Stimulated activated CD8-positive, alpha-beta memory T cell treated with anti-CD3 and anti-CD28 coated beads, Interleukin-12 subunit alpha, Interleukin-12 subunit beta, amount 100 ng/mL, for 1 hour (primary cell): ENCODE results near the gene LRP1B.
"Not testable (repeated sequence)": the region's sequence is repeated elsewhere in the genome, so short reads cannot be mapped to it uniquely, and the experiment has no call there.

Experiments used
- DNase-seq: peaks from one replicate; pipeline ENCODE4 v3.0.0-alpha.2; 2020; ENCODE audit warnings: low read depth

LRP1B gene

DNA sequence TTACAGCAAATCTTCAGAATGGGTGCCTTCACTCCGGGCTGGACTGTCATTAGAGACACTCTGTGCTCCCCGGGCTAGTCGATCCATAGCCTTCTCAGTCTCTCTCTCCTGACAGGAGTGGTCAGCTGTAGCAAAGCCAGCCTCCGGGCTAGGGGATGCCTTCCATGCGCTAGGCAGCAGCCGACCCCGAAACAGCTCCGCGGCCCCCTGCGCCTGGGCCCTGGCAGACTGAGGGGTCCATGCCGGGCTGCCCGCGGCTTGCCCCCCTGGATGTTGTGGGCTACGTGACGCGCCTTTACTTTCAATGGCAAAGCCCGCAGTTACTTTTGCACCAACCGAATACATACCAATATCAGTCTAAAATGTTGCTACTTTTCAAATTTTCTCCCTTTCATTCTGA is 1447.2 kb downstream of the LRP1B start:
- DNase-seq, result no peak

DNA sequence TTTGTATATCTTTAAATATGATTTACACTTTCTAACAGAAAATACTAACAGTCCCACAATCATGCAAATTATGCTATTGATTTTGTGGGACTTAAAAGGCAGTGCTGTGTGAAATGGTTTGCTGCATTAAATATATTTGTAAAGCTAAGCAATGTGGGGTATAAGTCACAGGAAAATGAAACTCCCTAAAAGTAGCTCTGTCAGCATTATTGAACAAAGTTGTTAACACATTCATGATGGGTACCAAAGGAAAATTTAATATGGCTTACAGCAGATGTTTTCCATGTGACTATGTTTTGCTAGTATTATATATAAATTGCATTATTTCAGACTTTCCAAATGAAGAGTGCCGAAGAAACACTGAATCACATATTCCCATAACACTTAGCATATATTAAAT is 1450.0 kb downstream of the LRP1B start:
- DNase-seq, result no peak

DNA sequence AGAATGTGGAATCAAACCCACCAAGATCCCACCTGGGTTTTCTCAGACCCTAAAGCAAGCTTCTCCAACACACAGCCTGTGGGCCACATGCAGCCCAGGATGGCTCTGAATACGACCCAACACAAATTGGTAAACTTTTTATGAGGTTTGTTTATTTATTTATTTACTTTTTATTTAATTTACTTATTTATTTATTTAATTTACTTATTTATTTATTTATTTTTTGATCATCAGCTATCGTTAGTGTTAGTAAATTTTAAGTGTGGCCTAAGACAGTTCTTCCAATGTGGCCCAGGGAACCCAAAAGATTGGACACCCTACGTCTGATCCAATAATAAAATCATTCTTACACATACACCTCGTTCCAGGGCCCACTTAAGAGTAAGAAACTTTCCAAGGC is 1451.1 kb downstream of the LRP1B start:
- no peak for DNase-seq

DNA sequence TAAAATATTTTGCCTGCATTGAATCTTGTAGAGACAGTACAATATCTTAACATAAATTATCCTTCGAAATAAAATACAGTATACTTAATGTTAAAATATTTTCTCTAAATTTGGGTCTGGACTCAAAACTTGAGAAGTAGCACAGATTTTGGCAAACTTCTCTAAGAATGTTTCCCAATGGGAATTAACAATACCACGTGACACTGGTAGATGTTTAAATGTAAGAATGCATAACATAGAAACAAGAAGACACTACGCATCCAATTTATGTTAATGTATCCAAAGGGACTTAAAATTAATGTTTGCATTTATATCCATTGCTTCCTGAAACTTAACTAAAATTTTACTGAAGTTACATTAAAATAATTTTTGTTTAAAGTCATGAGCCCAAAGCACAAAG is 1460.9 kb downstream of the LRP1B start:
- no peak for DNase-seq

DNA sequence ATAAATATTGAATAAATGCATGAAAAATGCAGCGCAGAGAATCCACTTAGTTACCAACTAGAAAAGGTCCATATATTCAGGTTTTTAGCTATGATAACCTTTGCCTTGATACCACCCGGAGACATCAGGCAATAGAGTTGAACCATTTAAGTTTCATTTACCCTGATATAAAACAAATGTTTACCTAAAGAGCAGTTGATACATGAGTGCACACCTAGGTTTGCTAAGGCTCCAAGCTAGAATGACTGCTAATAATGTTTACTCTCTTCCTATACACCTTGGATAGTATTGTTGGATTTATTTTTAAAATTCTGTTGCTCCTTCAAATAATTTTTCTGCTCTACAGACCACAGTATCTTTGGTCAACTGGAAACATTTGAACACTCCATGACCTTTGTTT is 1463.6 kb downstream of the LRP1B start:
- no peak for DNase-seq

DNA sequence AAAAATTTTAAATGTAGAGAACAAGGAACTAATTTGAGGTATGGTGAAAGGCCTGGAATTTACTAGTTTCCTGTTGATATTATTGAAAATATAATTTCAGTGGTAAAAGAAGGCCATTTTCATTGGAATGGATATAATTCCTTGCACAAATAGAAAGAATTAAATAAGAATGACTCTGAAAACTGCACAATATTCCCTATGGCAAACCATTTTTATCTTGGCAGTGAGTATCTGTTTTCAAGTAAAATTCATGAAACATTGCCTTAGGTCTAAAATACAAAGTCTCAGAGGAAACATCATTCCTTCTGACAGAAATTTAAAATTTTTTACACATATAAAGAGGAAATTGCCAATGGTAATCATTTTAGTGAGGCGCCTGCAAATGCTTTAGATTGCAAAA is 1468.3 kb downstream of the LRP1B start:
- no peak for DNase-seq

DNA sequence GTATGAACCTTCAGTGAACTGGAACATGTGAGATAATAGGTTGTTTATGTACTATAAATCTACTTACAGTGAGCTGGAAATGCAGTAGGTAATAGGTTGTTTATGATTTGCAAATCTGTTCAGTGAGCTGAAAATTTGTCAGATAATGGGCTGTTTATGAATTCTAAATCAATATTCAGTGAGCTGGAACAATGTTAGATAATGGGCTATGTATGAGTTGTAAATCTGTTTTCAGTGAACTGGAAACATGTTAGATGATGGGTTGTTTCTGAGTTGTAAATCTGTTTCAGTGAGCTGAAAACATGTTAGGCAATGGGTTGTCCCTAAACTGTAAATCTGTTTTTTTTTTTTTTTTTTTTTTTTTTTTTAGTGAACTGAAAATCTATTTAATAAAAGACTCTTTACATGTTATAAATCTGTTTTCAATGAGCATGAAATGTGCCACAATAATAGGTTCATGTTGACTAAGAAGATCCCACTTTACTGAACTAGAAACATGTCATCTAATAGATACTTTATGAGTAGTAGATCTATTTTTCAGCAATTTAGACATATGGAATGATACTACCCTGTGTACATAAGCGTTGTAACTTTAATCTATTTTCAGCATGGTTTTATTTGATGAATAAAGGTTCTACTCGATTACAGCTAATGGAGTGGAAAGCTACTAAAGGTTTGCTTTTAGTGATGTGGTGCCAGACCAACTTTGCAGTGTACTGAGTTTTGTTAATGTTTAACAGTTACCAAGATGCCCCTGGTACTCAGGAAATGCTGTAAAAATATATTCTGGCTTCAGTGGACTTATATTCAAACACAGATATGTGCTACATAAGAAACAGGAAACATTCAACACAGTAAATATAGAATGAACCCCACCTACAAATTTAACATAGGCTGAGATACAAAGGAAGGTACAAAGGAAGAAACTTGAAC is 1471.8 kb downstream of the LRP1B start:
- DNase-seq, result no peak

DNA sequence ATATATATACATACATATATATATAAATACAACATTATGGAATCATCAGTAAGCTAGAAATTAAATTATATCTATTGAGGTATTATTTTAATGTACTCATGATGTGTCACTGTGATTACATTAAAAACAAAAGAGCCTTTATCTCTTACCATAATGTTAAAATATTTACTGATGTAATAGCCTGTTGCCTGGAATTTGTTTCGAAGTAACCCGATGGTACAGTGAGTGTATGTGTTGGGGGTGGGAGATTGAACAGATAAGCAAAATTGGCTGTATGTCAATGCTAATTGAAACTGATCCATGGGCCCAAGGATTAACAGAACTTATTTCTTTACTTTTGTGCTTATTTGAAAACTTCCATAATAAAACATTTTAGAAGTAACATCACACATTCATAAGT is 1473.2 kb downstream of the LRP1B start:
- no peak for DNase-seq

DNA sequence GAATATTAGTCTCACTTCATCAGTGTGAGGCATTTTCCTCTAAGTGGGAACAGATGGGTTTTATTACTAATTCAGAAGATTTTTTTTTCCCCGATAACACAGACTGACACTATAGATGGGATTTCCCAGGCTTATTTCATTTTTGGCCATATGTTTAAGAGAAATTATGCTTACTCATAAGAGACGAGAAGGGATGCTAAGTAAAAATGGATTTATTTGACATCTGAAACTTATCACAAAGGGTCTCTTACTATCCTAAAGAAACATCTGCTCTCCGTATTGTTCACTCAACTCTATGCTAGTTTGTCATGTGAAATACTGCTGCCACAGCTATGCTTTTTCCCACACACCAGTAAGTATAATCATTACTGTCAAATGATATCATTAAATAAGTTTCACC is 1476.3 kb downstream of the LRP1B start:
- no peak for DNase-seq

DNA sequence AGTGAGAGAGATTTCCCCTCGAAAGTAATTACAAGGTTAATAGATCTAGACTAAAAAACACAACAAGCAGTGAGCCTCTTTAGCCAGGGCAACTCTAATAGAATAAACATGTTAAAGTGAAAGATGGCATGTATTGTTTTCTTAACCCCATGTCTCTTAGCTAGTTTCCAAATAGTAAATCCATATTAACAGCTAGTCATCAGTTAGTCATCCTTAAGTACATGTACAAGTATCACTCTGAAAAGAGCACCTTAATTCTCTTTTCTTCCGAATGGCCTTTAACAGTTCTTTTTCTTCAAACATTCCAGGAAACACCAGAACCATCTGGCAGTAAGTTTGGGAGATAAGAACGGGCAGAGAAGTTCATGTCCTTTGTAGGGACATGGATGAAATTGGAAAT is 1480.0 kb downstream of the LRP1B start:
- no peak for DNase-seq

DNA sequence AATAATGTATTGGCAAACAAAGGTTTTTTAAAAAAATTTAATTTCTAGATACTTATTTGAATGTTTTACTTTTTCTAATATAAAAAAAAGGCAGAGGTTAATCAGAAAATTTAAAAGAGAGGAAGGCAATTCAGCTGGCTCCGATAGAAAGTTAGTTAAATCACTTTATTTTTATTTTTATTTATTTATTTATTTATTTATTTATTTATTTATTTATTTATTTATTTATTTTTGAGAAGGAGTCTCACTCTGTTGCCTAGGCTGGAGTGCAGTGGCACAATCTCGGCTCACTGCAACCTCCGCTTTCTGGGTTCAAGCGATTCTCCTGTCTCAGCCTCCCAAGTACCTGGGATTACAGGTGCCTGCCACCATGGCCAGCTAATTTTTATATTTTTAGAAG is 1480.7 kb downstream of the LRP1B start:
- not testable (repeated sequence) for DNase-seq

DNA sequence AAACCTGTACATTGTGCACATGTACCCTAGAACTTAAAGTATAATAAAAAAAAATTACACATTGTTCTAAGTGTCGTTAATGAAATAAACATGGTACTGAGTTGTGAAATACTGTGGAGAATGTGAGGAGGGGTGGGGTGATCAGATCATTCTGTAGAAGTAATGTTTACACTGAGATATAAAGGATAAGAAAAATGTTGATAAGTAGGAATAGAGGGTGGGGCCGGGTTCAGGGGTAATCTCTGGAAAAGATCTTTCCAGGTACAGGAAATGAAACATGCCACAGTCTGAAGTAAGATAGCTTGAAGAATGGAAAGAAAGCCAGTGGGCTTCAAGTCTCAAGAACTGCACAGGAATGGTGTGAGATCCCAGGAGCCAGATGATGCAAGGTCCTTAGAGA is 1482.4 kb downstream of the LRP1B start:
- no peak for DNase-seq

DNA sequence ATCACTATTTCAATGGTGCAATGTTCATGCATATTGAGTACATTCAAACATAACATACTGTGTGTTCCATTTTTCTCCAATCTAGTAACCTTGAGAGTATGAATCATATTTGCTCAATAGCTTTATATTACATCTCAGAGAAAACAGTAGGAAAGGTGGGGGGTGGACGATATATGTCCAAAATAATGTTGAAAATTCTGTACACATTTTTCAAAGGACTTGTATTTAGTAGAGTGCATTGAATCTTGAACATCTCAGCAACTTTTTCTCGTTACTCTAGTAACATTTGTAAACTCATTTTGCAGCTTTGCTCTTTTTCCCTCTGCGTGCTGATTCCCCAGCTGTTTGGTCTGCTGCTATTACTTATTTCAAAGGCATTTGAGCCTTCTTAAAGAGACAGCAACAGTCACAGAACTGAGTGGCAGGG is 1487.0 kb downstream of the LRP1B start:
- no peak for DNase-seq

DNA sequence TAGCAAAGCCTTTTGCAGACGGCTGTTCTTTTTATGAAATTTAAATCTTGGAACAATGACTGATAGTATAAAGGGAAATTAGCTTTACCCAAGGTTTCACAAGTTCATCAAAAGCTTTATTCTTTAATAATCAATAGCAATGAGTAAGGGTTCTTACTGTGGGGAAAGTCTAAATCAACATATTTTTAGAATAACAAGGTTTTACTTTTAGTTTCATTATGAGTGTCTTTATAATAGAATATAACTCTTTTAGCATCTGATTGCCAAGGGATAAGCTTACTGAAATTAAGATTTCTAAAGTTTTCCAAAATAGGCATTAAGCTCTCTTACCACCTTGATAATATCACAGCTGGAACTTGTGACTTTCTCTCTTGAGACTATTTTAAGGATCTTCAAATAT is 1489.7 kb downstream of the LRP1B start:
- no peak for DNase-seq

DNA sequence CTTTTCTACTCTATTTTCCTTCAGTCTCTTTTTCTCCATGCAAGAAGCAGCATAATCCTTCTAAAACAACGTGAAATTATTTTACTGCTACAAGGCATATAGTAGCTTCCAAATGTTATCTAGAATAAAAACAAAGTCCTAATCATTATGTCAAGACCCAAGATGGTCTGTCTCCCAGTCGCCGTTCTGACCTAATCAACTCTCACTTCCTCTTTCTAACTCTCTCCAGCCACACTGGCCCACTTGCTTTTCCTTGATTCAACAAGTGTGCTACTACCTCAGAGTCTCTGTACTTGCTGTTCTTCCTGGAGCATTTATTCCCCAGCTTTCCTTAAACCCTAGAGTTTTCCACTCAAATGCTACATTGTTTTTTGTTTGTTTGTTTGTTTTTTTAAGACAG is 1491.2 kb downstream of the LRP1B start:
- no peak for DNase-seq

DNA sequence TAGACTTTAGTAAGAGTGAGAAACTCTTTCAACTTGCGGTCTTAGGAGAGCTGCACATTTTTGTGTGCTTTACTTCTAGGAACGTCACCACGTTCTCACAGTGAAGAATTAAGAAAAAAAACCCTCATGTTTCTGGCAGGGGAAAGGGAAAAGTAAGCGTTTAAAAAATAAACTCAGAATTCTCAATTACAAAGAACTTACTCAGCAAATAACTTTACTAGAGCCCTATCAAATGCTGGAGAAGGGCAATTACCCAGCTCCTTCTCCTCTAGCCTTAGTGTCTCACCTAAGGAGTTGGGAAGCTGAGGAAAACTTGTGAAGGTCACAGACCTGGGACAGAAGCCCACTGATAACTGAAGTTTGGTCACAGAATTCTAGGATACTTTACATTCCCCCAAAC is 1500.3 kb downstream of the LRP1B start:
- no peak for DNase-seq

DNA sequence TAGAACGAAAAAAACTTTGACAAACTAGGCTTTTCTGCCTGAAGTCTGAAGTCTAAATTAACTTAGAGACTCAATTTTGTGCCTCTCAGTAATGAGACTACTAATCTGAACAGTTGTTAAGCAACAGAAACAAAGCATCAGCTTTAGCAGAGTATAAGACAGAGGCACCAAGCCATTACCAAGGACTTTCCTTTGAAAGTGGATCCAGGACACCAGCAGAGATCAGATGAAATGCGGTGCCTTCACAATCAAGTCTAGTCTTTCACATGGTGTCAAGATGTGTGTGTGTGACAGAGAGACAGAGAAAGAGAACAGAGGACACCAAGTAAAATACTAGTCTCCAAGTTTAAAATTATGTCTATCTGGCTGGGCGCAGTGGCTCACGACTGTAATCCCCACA is 1502.9 kb downstream of the LRP1B start:
- DNase-seq, result no peak

DNA sequence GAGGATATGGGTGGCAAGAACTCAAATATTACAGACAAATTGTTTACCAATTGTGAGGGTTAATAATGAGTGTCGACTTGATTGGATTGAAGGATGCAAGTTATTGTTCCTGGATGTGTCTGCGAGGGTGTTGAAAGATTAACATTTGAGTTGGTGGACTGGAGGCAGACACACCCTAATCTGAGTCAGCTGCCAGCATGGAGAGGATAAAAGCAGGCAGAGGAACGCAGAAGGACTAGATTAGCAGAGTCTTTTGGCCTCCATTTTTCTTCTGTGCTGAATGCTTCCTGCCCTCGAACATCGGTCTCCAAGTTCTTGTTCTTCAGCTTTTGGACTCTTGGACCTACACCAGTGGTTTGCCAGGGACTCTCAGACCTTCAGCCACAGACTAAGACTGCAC is 1503.7 kb downstream of the LRP1B start:
- no peak for DNase-seq

DNA sequence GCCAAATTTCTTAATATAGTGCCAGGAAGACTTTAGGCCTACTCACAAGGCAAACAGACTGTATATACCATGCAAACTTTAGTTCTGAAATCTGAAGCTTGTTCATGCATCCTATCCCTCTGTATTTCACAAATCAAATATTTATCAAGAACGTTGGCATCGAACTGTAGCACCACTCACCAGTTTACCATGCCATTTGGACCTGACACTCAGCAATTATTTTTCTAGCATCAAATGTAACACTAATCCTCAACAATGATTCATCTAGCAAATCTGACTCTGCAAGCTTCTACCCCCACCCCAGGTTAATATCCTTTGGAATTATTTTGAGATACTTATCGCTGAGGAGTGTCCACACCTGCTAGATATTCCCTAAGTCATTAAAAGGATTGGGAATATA is 1506.6 kb downstream of the LRP1B start:
- DNase-seq, result no peak

DNA sequence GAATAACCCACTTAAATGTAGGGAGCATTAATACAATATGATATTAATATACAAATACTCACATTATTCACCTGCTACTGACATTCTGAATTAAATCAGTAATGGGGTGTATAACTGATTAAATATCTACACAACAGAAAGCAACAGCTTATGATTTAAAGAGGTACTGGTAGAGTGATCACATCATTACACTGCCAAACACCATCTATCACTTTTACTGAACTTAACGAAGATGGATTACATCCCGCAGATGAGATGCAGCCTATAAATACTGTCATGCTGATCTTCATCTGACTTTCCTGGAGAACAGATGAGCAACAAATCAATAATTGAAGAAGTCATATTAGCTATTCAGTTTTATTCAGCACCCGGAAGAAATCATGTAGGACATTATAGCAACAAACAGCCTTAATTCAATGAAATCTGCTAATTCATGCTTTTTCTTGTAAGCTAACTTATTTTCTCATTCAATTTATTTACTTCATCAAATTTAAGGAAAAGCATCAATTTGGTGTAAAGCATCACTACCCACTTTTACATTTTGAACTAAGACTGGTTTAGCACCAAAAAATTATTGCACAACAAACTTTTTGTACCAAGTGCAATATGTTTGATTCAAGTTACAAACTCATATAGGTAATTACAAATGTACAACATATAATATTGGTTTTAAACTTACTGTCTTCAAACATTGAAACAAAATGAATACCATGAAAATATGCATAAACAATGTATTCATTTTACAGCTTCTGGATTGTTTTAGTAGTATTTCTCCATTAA is 1509.0 kb downstream of the LRP1B start:
- DNase-seq, result no peak

DNA sequence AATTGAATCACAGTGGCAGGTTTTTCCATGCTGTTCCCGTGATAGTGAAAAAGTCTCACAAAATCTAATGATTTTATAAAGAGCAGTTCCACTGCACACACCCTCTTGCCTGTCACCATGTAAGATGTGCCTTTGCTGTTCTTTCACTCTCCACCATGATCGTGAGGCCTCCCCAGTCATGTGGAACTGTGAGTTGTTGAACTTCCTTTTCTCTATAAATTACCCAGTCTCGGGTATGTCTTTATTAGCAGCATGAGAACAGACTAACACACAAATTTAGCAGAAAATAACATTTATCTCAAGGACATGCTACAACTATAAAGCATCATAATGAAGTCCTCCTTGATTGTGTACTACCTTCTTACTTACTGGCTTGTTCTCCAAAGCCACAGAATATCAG is 1526.0 kb downstream of the LRP1B start:
- DNase-seq, result no peak

DNA sequence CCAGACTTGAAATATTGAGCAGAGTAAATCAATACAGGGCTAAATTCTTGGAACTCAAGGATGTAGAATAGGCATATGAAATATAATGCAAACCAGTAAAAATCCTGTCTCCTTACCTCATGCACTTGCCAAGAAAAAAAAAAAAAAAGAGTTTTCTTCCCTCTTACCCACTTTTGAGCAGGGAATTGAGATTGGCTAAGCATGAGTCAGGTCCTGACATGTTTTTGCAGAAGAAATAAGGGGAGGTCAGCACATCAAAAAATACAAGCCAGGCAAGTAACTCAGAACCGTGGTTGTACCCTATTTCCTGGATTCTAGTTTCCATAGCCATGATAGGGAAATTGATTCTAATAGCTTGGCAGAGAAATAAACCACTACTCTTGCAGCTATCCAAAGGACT is 1526.7 kb downstream of the LRP1B start:
- no peak for DNase-seq

DNA sequence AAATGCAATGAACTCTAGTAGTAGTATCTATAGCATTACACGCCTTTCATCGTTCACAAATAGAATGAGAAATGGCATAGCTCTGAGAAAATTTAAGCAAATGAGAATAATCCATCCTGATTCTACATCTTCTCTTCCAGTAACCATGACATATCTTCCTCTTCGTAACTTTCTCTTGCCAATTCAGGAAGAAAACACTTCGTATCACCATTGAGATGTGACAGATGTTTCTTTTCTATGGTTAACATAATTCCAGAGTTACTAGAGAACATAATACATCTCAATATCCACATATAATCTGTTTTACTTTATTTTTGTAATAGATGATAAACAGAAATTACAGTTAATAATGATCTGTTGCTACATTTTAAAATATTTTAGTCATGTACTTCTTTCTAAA is 1527.4 kb downstream of the LRP1B start:
- no peak for DNase-seq
